Loucy (cell line): Measurements from ENCODE around the gene TP53TG5.

Experiments used
- CTCF ChIP-seq: fragments of 200-600 bp; sonication (generic); conservative IDR thresholded peaks from 2 replicates; pipeline ENCODE4 v1.5.1; 2014; ENCODE audit warnings: mild to moderate bottlenecking, antibody characterized with exemption, low read length
- EZH2phosphoT487 ChIP-seq: fragments of 200-600 bp; IDR thresholded peaks from 2 replicates; pipeline ENCODE4 v1.6.1; 2018; ENCODE audit warnings: antibody characterized with exemption, mild to moderate bottlenecking, moderate library complexity, borderline replicate concordance

- TF ChIP-seq CTCF: no peak
- TF ChIP-seq EZH2phosphoT487: no peak
These were observed 29.9 kb upstream of the TP53TG5 start, which contains the start of gene DBNDD2 for GRCh38 chr20:45407783-45408645.
